ENCODE measurements around the gene ADAM8. TPM values are rescaled to one million over a fixed set of nuclear protein-coding genes. Genes with fewer than 3 reads are reported as not detected.

Gene ADAM8
- total RNA-seq, 1 experiment from 2014 or later = 3.7 TPM

DNA sequence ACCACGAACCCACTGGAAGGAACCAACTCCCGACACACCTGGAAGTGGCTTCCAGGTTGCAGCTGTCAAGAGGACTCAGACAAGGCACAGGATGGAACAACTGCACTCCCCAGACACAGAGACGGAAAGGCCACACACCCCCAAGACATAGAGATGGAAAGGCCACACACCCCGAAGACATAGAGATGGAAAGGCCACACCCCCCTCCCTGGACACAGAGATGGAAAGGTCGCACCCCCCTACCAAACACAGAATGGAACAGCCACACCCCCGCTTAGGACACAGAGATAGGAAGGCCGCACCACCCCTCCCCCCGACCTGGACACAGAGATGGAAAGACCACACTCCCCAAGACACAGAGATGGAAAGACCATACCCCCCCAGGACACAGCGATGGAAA, 39.6 kb upstream of the ADAM8 start:
- CTCF ChIA-PET = interaction anchor here (0.6 kb wide), 1 partner anchor 21 kb away, joined by 5 read pairs; the partner anchor contains the start of gene CALY

DNA sequence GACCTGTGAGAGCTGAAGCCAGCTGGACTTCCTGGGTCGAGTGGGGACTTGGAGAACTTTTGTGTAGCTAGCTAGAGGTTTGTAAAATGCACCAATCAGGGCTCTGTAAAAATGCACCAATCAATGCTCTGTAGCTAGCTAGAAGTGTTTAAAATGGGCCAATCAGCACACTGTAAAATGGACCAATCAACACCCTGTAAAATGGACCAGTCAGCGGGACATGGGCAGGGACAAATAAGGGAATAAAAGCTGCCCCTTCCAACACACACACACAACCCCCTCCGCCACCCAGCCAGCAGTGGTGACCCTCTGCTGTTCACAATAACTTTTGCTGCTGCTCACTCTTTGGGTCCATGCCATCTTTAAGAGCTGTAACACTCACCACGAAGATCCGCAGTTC, 39.2 kb upstream of the ADAM8 start:
- ATAC-seq (no peak), DNase-seq (ENCODE audit: low read depth, low spot score) (no peak)
- CTCF ChIA-PET = interaction anchor here (0.6 kb wide), 1 partner anchor 21 kb away, joined by 5 read pairs; the partner anchor contains the start of gene CALY
- intact Hi-C loops (cut with micrococcal nuclease; ENCODE audit: unreplicated experiment) (no loop called here), in situ Hi-C loops (cut with HindIII; ENCODE audit: low pct_unique_long_range_greater_than_20kb, low sequenced_read_pairs) (no loop called here)
- no peak overlapping the region for H3K27ac ChIP-seq (ENCODE audit: low read length)
- no TSS peak for BruUV-seq (replicated peaks)
- TF ChIP-seq SIN3A (IDR thresholded peaks at IDR 0.05; ENCODE audit: borderline replicate concordance, insufficient read depth, low read depth, low read length) (no peak), TCF7L2 (IDR thresholded peaks at IDR 0.05; ENCODE audit: low read depth, low read length) (no peak), POLR2AphosphoS5 (IDR thresholded peaks at IDR 0.05; ENCODE audit: low read depth, low read length) (no peak)
- TF ChIP-seq, protein P1, sequence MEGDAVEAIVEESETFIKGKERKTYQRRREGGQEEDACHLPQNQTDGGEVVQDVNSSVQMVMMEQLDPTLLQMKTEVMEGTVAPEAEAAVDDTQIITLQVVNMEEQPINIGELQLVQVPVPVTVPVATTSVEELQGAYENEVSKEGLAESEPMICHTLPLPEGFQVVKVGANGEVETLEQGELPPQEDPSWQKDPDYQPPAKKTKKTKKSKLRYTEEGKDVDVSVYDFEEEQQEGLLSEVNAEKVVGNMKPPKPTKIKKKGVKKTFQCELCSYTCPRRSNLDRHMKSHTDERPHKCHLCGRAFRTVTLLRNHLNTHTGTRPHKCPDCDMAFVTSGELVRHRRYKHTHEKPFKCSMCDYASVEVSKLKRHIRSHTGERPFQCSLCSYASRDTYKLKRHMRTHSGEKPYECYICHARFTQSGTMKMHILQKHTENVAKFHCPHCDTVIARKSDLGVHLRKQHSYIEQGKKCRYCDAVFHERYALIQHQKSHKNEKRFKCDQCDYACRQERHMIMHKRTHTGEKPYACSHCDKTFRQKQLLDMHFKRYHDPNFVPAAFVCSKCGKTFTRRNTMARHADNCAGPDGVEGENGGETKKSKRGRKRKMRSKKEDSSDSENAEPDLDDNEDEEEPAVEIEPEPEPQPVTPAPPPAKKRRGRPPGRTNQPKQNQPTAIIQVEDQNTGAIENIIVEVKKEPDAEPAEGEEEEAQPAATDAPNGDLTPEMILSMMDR (IDR thresholded peaks at IDR 0.05) = no peak
- TF ChIP-seq, protein P2, sequence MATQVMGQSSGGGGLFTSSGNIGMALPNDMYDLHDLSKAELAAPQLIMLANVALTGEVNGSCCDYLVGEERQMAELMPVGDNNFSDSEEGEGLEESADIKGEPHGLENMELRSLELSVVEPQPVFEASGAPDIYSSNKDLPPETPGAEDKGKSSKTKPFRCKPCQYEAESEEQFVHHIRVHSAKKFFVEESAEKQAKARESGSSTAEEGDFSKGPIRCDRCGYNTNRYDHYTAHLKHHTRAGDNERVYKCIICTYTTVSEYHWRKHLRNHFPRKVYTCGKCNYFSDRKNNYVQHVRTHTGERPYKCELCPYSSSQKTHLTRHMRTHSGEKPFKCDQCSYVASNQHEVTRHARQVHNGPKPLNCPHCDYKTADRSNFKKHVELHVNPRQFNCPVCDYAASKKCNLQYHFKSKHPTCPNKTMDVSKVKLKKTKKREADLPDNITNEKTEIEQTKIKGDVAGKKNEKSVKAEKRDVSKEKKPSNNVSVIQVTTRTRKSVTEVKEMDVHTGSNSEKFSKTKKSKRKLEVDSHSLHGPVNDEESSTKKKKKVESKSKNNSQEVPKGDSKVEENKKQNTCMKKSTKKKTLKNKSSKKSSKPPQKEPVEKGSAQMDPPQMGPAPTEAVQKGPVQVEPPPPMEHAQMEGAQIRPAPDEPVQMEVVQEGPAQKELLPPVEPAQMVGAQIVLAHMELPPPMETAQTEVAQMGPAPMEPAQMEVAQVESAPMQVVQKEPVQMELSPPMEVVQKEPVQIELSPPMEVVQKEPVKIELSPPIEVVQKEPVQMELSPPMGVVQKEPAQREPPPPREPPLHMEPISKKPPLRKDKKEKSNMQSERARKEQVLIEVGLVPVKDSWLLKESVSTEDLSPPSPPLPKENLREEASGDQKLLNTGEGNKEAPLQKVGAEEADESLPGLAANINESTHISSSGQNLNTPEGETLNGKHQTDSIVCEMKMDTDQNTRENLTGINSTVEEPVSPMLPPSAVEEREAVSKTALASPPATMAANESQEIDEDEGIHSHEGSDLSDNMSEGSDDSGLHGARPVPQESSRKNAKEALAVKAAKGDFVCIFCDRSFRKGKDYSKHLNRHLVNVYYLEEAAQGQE (IDR thresholded peaks at IDR 0.05; ENCODE audit: insufficient read depth in 1 of 2, low read depth in 2 of 2, low read length in 1 of 2) = no peak
- POLR2A ChIA-PET = no interaction called here
- H3K4me1 ChIP-seq (ENCODE audit: control insufficient read depth, insufficient read depth, low read length) = no peaks in the 10 kb centered on the region
- no peaks in the 10 kb centered on the region for H3K27me3 ChIP-seq (ENCODE audit: control insufficient read depth, insufficient read depth, low read length)
- H3K36me3 ChIP-seq (ENCODE audit: control insufficient read depth, insufficient read depth, low read length) = no peaks in the 10 kb centered on the region
- H3K4me3 ChIP-seq (ENCODE audit: low read depth in 2 of 2, low read length in 2 of 2) = no peak overlapping the region
- no peaks in the 10 kb centered on the region for H3K9me3 ChIP-seq (ENCODE audit: control insufficient read depth, insufficient read depth, low read depth, low read length)

More for the DNA sequence above, 39.6 kb upstream of the ADAM8 start:
- BruUV-seq (replicated peaks) = no TSS peak
- H3K27ac ChIP-seq (ENCODE audit: low read length) = no peak overlapping the region
- POLR2A ChIA-PET = no interaction called here
- DNase-seq (ENCODE audit: low read depth, low spot score) (no peak), ATAC-seq (no peak)
- H3K9me3 ChIP-seq (ENCODE audit: control insufficient read depth, insufficient read depth, low read depth, low read length) = no peaks in the 10 kb centered on the region
- H3K36me3 ChIP-seq (ENCODE audit: control insufficient read depth, insufficient read depth, low read length) = no peaks in the 10 kb centered on the region
- in situ Hi-C loops (cut with HindIII; ENCODE audit: low pct_unique_long_range_greater_than_20kb, low sequenced_read_pairs) (no loop called here), intact Hi-C loops (cut with micrococcal nuclease; ENCODE audit: unreplicated experiment) (no loop called here)
- TF ChIP-seq TCF7L2 (IDR thresholded peaks at IDR 0.05; ENCODE audit: low read depth, low read length) = no peak
- TF ChIP-seq, protein P2 (IDR thresholded peaks at IDR 0.05; ENCODE audit: insufficient read depth in 1 of 2, low read depth in 2 of 2, low read length in 1 of 2) = no peak
- TF ChIP-seq, protein P1 (IDR thresholded peaks at IDR 0.05) = no peak
- no peak for TF ChIP-seq POLR2AphosphoS5 (IDR thresholded peaks at IDR 0.05; ENCODE audit: low read depth, low read length)
- no peak for TF ChIP-seq SIN3A (IDR thresholded peaks at IDR 0.05; ENCODE audit: borderline replicate concordance, insufficient read depth, low read depth, low read length)
- H3K27me3 ChIP-seq (ENCODE audit: control insufficient read depth, insufficient read depth, low read length) = no peaks in the 10 kb centered on the region
- no peak overlapping the region for H3K4me3 ChIP-seq (ENCODE audit: low read depth in 2 of 2, low read length in 2 of 2)
- H3K4me1 ChIP-seq (ENCODE audit: control insufficient read depth, insufficient read depth, low read length) = no peaks in the 10 kb centered on the region
